ENCODE results near the gene PRLR.

Gene PRLR

GRCh38 chr5:35015063-35015462 lies 215.2 kb downstream of the PRLR start:
- H3K4me1 ChIP-seq (ENCODE audit: control insufficient read depth, low read length): no peaks in the 10 kb centered on the region
- no peaks in the 10 kb centered on the region for H3K9me3 ChIP-seq (ENCODE audit: control insufficient read depth, insufficient read depth, low read length)
- H3K79me2 ChIP-seq (ENCODE audit: control insufficient read depth, low read length): no peaks in the 10 kb centered on the region
- TF ChIP-seq EZH2phosphoT487 (IDR thresholded peaks at IDR 0.05; ENCODE audit: borderline replicate concordance, low read length) (no peak), CTCF (IDR thresholded peaks at IDR 0.05; ENCODE audit: low read depth, low read length, poor library complexity, severe bottlenecking) (no peak)
- no peaks in the 10 kb centered on the region for H3F3A ChIP-seq (ENCODE audit: control insufficient read depth, insufficient read depth)
- H3K36me3 ChIP-seq (ENCODE audit: control insufficient read depth, low read length): no peaks in the 10 kb centered on the region
- H4K20me1 ChIP-seq (ENCODE audit: control insufficient read depth, insufficient read depth, low read depth, low read length): no peaks in the 10 kb centered on the region
- H3K4me3 ChIP-seq (ENCODE audit: low read length): no peak overlapping the region
- H3K27me3 ChIP-seq (ENCODE audit: control insufficient read depth, low read length): no peaks in the 10 kb centered on the region
- H3K27ac ChIP-seq (ENCODE audit: low read depth, low read length): no peak overlapping the region
- no peaks in the 10 kb centered on the region for H3K9me2 ChIP-seq (replicated peaks; ENCODE audit: control insufficient read depth, low read length)
- no peak overlapping the region for H3K4me2 ChIP-seq (ENCODE audit: low read length)

GRCh38 chr5:35012796-35013195 lies 217.5 kb downstream of the PRLR start:
- H4K20me1 ChIP-seq (ENCODE audit: control insufficient read depth, insufficient read depth, low read depth, low read length): no peaks in the 10 kb centered on the region
- H3K27me3 ChIP-seq (ENCODE audit: control insufficient read depth, low read length): no peaks in the 10 kb centered on the region
- no peaks in the 10 kb centered on the region for H3K9me3 ChIP-seq (ENCODE audit: control insufficient read depth, insufficient read depth, low read length)
- no peak overlapping the region for H3K4me2 ChIP-seq (ENCODE audit: low read length)
- no peaks in the 10 kb centered on the region for H3K9me2 ChIP-seq (replicated peaks; ENCODE audit: control insufficient read depth, low read length)
- H3K4me3 ChIP-seq (ENCODE audit: low read length): no peak overlapping the region
- H3F3A ChIP-seq (ENCODE audit: control insufficient read depth, insufficient read depth): no peaks in the 10 kb centered on the region
- H3K79me2 ChIP-seq (ENCODE audit: control insufficient read depth, low read length): no peaks in the 10 kb centered on the region
- H3K4me1 ChIP-seq (ENCODE audit: control insufficient read depth, low read length): no peaks in the 10 kb centered on the region
- H3K36me3 ChIP-seq (ENCODE audit: control insufficient read depth, low read length): no peaks in the 10 kb centered on the region
- TF ChIP-seq CTCF (IDR thresholded peaks at IDR 0.05; ENCODE audit: low read depth, low read length, poor library complexity, severe bottlenecking) (no peak), EZH2phosphoT487 (IDR thresholded peaks at IDR 0.05; ENCODE audit: borderline replicate concordance, low read length) (no peak)
- no peak overlapping the region for H3K27ac ChIP-seq (ENCODE audit: low read depth, low read length)

- Histone ChIP-seq H3K27me3 (ENCODE audit: control insufficient read depth, low read length) (no peaks in the 10 kb centered on the region), H3K9me2 (replicated peaks; ENCODE audit: control insufficient read depth, low read length) (no peaks in the 10 kb centered on the region), H3K4me2 (ENCODE audit: low read length) (no peak overlapping the region), H3K36me3 (ENCODE audit: control insufficient read depth, low read length) (no peaks in the 10 kb centered on the region), H3K4me1 (ENCODE audit: control insufficient read depth, low read length) (no peaks in the 10 kb centered on the region), H3K27ac (ENCODE audit: low read depth, low read length) (no peak overlapping the region), H3F3A (ENCODE audit: control insufficient read depth, insufficient read depth) (no peaks in the 10 kb centered on the region), H3K4me3 (ENCODE audit: low read length) (no peak overlapping the region), H3K79me2 (ENCODE audit: control insufficient read depth, low read length) (no peaks in the 10 kb centered on the region), H4K20me1 (ENCODE audit: control insufficient read depth, insufficient read depth, low read depth, low read length) (no peaks in the 10 kb centered on the region), H3K9me3 (ENCODE audit: control insufficient read depth, insufficient read depth, low read length) (no peaks in the 10 kb centered on the region)
- TF ChIP-seq EZH2phosphoT487 (IDR thresholded peaks at IDR 0.05; ENCODE audit: borderline replicate concordance, low read length): no peak
- no peak for TF ChIP-seq CTCF (IDR thresholded peaks at IDR 0.05; ENCODE audit: low read depth, low read length, poor library complexity, severe bottlenecking)
Observed at GRCh38 chr5:35012365-35012764, 217.9 kb downstream of the PRLR start.

GRCh38 chr5:35010676-35011075 lies 219.6 kb downstream of the PRLR start:
- Histone ChIP-seq H3K4me3 (ENCODE audit: low read length) (no peak overlapping the region), H3K4me2 (ENCODE audit: low read length) (no peak overlapping the region)

More at GRCh38 chr5:35010676-35011075, 219.6 kb downstream of the PRLR start:
- Histone ChIP-seq H3K4me1 (ENCODE audit: control insufficient read depth, low read length) (no peaks in the 10 kb centered on the region), H3K27me3 (ENCODE audit: control insufficient read depth, low read length) (no peaks in the 10 kb centered on the region), H4K20me1 (ENCODE audit: control insufficient read depth, insufficient read depth, low read depth, low read length) (no peaks in the 10 kb centered on the region), H3K36me3 (ENCODE audit: control insufficient read depth, low read length) (no peaks in the 10 kb centered on the region), H3K79me2 (ENCODE audit: control insufficient read depth, low read length) (no peaks in the 10 kb centered on the region), H3K9me3 (ENCODE audit: control insufficient read depth, insufficient read depth, low read length) (no peaks in the 10 kb centered on the region), H3F3A (ENCODE audit: control insufficient read depth, insufficient read depth) (no peaks in the 10 kb centered on the region), H3K9me2 (replicated peaks; ENCODE audit: control insufficient read depth, low read length) (no peaks in the 10 kb centered on the region), H3K27ac (ENCODE audit: low read depth, low read length) (no peak overlapping the region)
- TF ChIP-seq EZH2phosphoT487 (IDR thresholded peaks at IDR 0.05; ENCODE audit: borderline replicate concordance, low read length) (no peak), CTCF (IDR thresholded peaks at IDR 0.05; ENCODE audit: low read depth, low read length, poor library complexity, severe bottlenecking) (no peak)

Data from DOHH2 (cell line).